Measurements from ENCODE around the gene PTGES2. TPM values are rescaled to one million over a fixed set of nuclear protein-coding genes. Genes with fewer than 3 reads are reported as not detected.

The PTGES2 gene
- total RNA-seq, 6 experiments from 2014 or later, result 68.5 to 82.8 (median 70.6) TPM

DNA sequence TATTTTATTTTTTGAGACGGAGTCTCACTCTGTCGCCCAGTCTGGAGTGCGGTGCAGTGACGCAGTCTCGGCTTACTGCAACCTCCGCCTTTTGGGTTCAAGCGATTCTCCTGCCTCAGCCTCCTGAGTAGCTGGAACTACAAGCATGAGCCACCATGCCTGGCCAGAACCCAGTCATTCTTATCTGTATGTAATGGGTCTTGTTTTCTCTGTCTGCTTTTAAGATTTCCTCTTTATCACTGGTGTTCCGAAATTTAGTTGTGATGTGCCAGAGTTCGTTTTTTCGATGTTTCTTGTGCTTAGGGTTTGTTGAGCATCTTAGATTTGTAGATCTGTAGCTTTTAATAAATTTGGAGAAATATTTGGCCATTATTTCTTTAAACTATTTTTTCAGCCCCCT is 40.3 kb downstream of the PTGES2 start:
- DNase-seq, result no peak
- H3K27me3 Mint-ChIP-seq (ENCODE audit: insufficient read depth), result no peaks in the 10 kb centered on the region; the same call in 1 of the 2 replicates
- no peaks in the 10 kb centered on the region for H3K9me3 Mint-ChIP-seq
- no peak overlapping the region for H3K4me3 Mint-ChIP-seq
- TF ChIP-seq CTCF (IDR thresholded peaks at IDR 0.05), result no peak
- no peaks in the 10 kb centered on the region; the same call in 1 of the 2 replicates for H3K36me3 Mint-ChIP-seq (ENCODE audit: low read depth)
- H3K4me1 Mint-ChIP-seq (ENCODE audit: low read depth), result peaks cover 40% of the 10 kb centered on the region
- H3K27ac Mint-ChIP-seq, result no peak overlapping the region; the same call in 1 of the 2 replicates

- Mint-ChIP-seq H3K4me3 (no peak overlapping the region), H3K4me1 (ENCODE audit: low read depth) (peaks cover 40% of the 10 kb centered on the region), H3K9me3 (no peaks in the 10 kb centered on the region), H3K27me3 (ENCODE audit: insufficient read depth) (no peaks in the 10 kb centered on the region; the same call in 1 of the 2 replicates), H3K27ac (peak overlapping the region; percentile 26; the same call in 1 of the 2 replicates), H3K36me3 (ENCODE audit: low read depth) (no peaks in the 10 kb centered on the region; the same call in 1 of the 2 replicates)
- TF ChIP-seq CTCF (IDR thresholded peaks at IDR 0.05), result no peak
- no peak for DNase-seq
These were observed 41.6 kb downstream of the PTGES2 start for GRCh38 chr9:128085943-128086342.

DNA sequence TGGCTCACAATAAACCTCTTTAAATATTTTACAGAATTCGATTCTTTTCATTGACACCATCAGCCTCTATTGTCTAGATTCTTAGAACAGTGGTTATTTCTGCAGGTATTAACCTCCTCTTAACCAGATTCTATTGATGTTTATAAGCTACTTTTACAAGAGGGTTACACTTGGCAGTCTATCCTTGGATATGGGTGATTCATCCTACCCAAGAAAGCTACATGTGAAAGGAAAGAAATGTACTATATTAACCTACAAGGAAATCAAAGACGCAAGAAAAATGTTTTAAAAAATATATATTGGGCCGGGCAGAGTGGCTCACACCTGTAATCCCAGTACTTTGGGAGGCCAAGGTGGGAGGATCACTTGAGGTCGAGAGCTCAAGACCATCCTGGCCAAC is 42.8 kb downstream of the PTGES2 start:
- no peak for TF ChIP-seq CTCF (IDR thresholded peaks at IDR 0.05)
- DNase-seq, result no peak
- Mint-ChIP-seq H3K36me3 (ENCODE audit: low read depth) (no peaks in the 10 kb centered on the region; the same call in 1 of the 2 replicates), H3K27ac (peak overlapping the region; percentile 43), H3K27me3 (ENCODE audit: insufficient read depth) (no peaks in the 10 kb centered on the region; the same call in 1 of the 2 replicates), H3K4me3 (no peak overlapping the region), H3K9me3 (no peaks in the 10 kb centered on the region), H3K4me1 (ENCODE audit: low read depth) (peaks cover 37% of the 10 kb centered on the region)

- no peak overlapping the region for H3K4me3 Mint-ChIP-seq
- H3K4me1 Mint-ChIP-seq (ENCODE audit: low read depth), result peaks cover 54% of the 10 kb centered on the region
- H3K27me3 Mint-ChIP-seq (ENCODE audit: insufficient read depth), result no peaks in the 10 kb centered on the region; the same call in 1 of the 2 replicates
- peak overlapping the region; percentile 57 for H3K27ac Mint-ChIP-seq
- no peaks in the 10 kb centered on the region for H3K9me3 Mint-ChIP-seq
- no peak for DNase-seq
- no peaks in the 10 kb centered on the region for H3K36me3 Mint-ChIP-seq (ENCODE audit: low read depth)
- TF ChIP-seq CTCF (IDR thresholded peaks at IDR 0.05), result no peak
These were observed 45.4 kb downstream of the PTGES2 start for GRCh38 chr9:128082151-128082550.

GRCh38 chr9:128081056-128081455 is 46.5 kb downstream of the PTGES2 start:
- TF ChIP-seq CTCF (IDR thresholded peaks at IDR 0.05), result no peak
- Mint-ChIP-seq H3K9me3 (no peaks in the 10 kb centered on the region), H3K4me1 (ENCODE audit: low read depth) (peaks cover 59% of the 10 kb centered on the region), H3K4me3 (peak overlapping the region; percentile 17), H3K27ac (peak overlapping the region; percentile 83), H3K36me3 (ENCODE audit: low read depth) (no peaks in the 10 kb centered on the region), H3K27me3 (ENCODE audit: insufficient read depth) (no peaks in the 10 kb centered on the region; the same call in 1 of the 2 replicates)
- DNase-seq, result peak; percentile 73
